Activated CD4-positive, alpha-beta memory T cell treated with anti-CD3 and anti-CD28 coated beads for 36 hours (primary cell): Measurements from ENCODE around the gene NCAPH2. TPM values are rescaled to one million over a fixed set of nuclear protein-coding genes. Genes with fewer than 3 reads are reported as not detected.

Experiments
- CTCF ChIA-PET: fragments of 350-600 bp; sonication (Branson Sonifier 250); formaldehyde crosslinking; loops from one replicate; lab custom pipeline; 2021; ENCODE audit warnings: antibody characterized with exemption, inconsistent platforms; lab: Charles Lee
- POLR2A ChIA-PET: fragments of 350-600 bp; sonication (Branson Sonifier 250); formaldehyde crosslinking; loops from one replicate; lab custom pipeline; 2021; ENCODE audit warnings: antibody characterized with exemption; lab: Charles Lee
- DNase-seq: peaks from one replicate; pipeline ENCODE4 v3.0.0-alpha.2; 2020
- H3K27ac Mint-ChIP-seq: one replicate; pipeline ENCODE4 v1.8.0; 2021; ENCODE audit warnings: mixed read lengths
- H3K27me3 Mint-ChIP-seq: one replicate; pipeline ENCODE4 v1.8.0; 2021; ENCODE audit warnings: mixed read lengths
- H3K36me3 Mint-ChIP-seq: one replicate; pipeline ENCODE4 v1.8.0; 2021; ENCODE audit warnings: mixed read lengths
- H3K4me1 Mint-ChIP-seq: one replicate; pipeline ENCODE4 v1.8.0; 2021; ENCODE audit warnings: low read depth, mixed read lengths
- H3K4me3 Mint-ChIP-seq: one replicate; pipeline ENCODE4 v1.8.0; 2021; ENCODE audit warnings: mild to moderate bottlenecking, mixed read lengths
- H3K9me3 Mint-ChIP-seq: one replicate; pipeline ENCODE4 v1.8.0; 2021; ENCODE audit warnings: mixed read lengths
- intact Hi-C: fragments of 100-400 bp; cut with micrococcal nuclease; formaldehyde crosslinking; loops from one replicate; pipeline ENCODE4 v1.15.1; 2023
- total RNA-seq, 2 experiments: library from RNA; stranded (reverse); gene quantifications; one replicate each; pipeline ENCODE4 v1.2.3, GENCODE V29; 2021

The NCAPH2 gene
- total RNA-seq, 2 experiments from 2014 or later: 134 to 138 TPM

DNA sequence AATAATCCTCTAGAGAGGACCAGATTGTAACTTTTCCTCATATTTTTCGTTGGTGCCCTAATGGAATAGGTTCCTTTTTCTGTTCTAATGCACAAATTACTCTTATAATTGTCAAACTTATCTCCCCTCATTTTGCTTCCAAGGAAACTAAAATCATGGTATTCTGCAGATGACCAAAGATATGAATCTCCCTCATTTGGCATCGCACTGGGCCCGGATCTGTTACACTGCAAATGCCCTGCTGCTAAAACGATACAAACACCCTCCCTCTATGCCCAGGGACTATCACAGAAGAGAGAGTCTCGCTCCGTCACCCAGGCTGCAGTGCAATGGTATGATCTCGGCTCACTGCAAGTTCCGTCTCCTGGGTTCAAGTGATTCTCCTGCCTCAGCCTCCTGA, 45.3 kb downstream of the NCAPH2 start:
- intact Hi-C loops: no loop called here
- H3K9me3 Mint-ChIP-seq: no peaks in the 10 kb centered on the region
- POLR2A ChIA-PET: no interaction called here
- DNase-seq: no peak
- CTCF ChIA-PET: no interaction called here
- H3K27me3 Mint-ChIP-seq: no peaks in the 10 kb centered on the region
- H3K4me1 Mint-ChIP-seq: peaks cover 14% of the 10 kb centered on the region
- no peak overlapping the region for H3K27ac Mint-ChIP-seq
- no peak overlapping the region for H3K4me3 Mint-ChIP-seq
- peaks cover 2% of the 10 kb centered on the region for H3K36me3 Mint-ChIP-seq

- Mint-ChIP-seq H3K27me3 (no peaks in the 10 kb centered on the region), H3K36me3 (no peaks in the 10 kb centered on the region), H3K9me3 (no peaks in the 10 kb centered on the region), H3K27ac (no peak overlapping the region), H3K4me3 (no peak overlapping the region), H3K4me1 (peaks cover 3% of the 10 kb centered on the region)
- intact Hi-C loops: no loop called here
- no peak for DNase-seq
- POLR2A ChIA-PET: no interaction called here
- CTCF ChIA-PET: interaction anchor here (1.3 to 2.7 kb wide), 3 partner anchors 9 to 64 kb away, joined by 3 to 11 read pairs (median 3); no protein-coding TSS in a partner anchor
Measured at GRCh38 chr22:50556703-50557102, 48.7 kb downstream of the NCAPH2 start.

GRCh38 chr22:50560034-50560433, 52.0 kb downstream of the NCAPH2 start:
- intact Hi-C loops: loop anchor here (10.0 kb wide), 1 partner anchor 55 kb away; no protein-coding TSS in a partner anchor
- no peak overlapping the region for H3K27ac Mint-ChIP-seq
- CTCF ChIA-PET: interaction anchor here (0.6 to 1.3 kb wide), 2 partner anchors 34 to 36 kb away, joined by 3 to 5 read pairs; partner anchors contain the start of gene SCO2
- no peak overlapping the region for H3K4me3 Mint-ChIP-seq
- DNase-seq: no peak
- peaks cover 15% of the 10 kb centered on the region for H3K4me1 Mint-ChIP-seq
- POLR2A ChIA-PET: interaction anchor here (1.4 kb wide), 2 partner anchors 34 to 51 kb away, joined by 3 to 4 read pairs; partner anchors contain the start of gene SCO2
- no peaks in the 10 kb centered on the region for H3K36me3 Mint-ChIP-seq
- H3K9me3 Mint-ChIP-seq: no peaks in the 10 kb centered on the region
- H3K27me3 Mint-ChIP-seq: no peaks in the 10 kb centered on the region

DNA sequence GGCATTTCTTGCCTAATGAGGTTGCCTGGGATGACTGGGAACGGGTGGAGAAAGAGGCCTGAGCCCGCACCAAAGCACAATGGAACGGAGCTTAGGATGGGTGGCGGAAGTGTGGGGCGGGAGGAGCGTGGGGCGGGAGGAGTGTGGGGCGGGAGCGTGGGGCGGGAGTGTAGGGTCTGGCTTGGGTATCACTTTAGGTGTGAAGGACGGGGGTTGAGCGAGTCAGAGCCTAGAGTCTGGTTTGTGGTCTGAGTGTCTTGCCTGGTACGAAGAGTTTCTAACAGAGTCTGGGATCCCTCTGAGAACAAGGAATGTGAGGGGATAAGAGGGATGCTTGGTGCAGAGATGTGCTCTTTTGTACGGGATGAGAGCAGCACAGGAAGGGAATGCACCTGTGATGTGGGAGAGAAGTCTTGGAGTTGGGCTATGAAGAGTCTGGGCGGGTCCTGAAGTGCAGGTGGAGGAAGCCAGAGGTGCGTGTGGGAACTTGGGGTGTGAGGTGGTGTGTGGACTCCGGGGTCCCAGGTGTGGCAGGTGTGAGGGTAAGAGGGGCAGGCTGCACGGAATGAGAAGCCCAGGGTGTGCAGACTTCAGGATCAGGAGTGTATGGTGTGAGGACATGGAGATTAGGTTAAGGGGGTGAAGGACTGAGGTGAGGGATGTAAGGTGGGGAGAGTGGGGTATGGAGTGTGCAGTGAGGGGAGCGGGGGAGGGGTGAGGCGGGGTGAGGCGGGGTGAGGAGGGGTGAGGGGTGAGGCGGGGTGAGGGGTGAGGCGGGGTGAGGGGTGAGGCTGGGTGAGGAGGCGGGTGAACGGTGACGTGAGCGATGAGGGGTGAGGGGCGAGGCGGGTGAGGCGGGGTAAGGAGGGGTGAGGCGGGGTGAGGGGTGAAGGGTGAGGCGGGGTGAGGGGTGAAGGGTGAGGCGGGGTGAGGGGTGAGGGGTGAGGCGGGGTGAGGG, 53.7 kb downstream of the NCAPH2 start:
- Mint-ChIP-seq H3K4me1 (peaks cover 15% of the 10 kb centered on the region), H3K27me3 (no peaks in the 10 kb centered on the region), H3K27ac (peak overlapping the region; percentile 49), H3K36me3 (no peaks in the 10 kb centered on the region), H3K9me3 (no peaks in the 10 kb centered on the region), H3K4me3 (peak overlapping the region; percentile 51)
- intact Hi-C loops: loop anchor here (1.0 to 10.0 kb wide), 6 partner anchors 13 to 53 kb away; partner anchors contain the start of genes NCAPH2 and SCO2
- POLR2A ChIA-PET: interaction anchor here (1.4 kb wide), 1 partner anchor 53 kb away, joined by 3 read pairs; no protein-coding TSS in a partner anchor
- CTCF ChIA-PET: interaction anchor here (1.1 kb wide), 1 partner anchor 36 kb away, joined by 6 read pairs; the partner anchor contains the start of gene SCO2
- DNase-seq: no peak

DNA sequence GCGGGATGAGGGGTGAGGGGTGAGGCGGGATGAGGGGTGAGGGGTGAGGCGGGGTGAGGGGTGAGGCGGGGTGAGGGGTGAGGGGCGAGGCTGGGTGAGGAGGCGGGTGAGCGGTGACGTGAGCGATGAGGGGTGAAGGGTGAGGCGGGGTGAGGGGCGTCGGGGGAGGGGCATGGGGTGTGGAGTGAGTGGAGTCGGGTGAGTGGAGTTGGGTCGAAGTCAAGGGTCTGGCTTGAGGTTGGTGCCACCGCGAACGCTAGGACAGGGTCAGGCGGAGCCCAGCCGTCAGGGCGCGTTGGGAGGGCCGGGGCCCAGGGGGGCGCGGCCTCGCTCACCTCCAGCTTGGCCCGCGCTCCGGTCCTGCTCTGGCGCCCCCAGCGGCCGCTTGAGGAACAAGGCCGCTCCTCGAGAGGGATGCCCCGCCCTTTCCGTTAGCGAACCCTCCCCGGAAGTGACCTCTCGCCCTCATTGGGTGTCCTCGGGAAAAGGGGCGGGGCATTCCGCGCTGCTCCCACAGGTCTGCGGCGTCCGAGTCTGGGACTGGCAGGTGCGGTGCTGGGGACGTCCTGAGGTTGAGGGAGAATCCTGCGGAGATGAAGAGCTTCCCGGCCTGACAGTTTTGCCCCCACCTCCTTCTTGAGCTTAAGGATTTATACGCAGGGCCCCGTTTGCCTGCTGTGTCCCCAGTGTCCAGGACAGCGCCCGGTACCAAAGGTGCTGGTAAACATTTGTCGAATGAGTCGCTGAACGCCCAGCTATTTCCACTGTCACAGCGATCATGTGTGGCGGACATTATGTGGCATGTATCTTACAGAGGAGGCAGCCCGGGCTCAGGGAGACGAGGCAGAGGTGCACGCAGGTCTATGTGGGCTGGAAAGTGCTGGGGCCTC, 54.7 kb downstream of the NCAPH2 start, which contains the start of gene SYCE3:
TSS of gene SYCE3 (minus strand) at position 397 of the 890 bp plus-strand sequence. CDS start 6,514 bp downstream, outside the sequence.
- Mint-ChIP-seq H3K4me3 (peak within 1 kb of the TSS; percentile 90), H3K27me3 (no peaks in the 10 kb centered on the region), H3K9me3 (no peaks in the 10 kb centered on the region), H3K27ac (peak within 1 kb of the TSS; percentile 60), H3K4me1 (peaks cover 15% of the 10 kb centered on the region), H3K36me3 (no peaks in the 10 kb centered on the region)
- ChIA-PET CTCF (interaction anchor here (0.6 to 4.6 kb wide), 25 partner anchors 9 to 129 kb away, joined by 3 to 71 read pairs (median 5); partner anchors contain the start of genes CHKB, CPT1B, KLHDC7B and LMF2), POLR2A (interaction anchor here (1.0 to 2.9 kb wide), 13 partner anchors 9 to 58 kb away, joined by 3 to 29 read pairs (median 6); partner anchors contain the start of genes CHKB, CPT1B, SCO2 and TYMP)
- DNase-seq: peak; percentile 98
- intact Hi-C loops: loop anchor here (1.0 to 10.0 kb wide), 7 partner anchors 14 to 54 kb away; partner anchors contain the start of genes CHKB, NCAPH2 and SCO2

GRCh38 chr22:50563413-50564160, 55.6 kb downstream of the NCAPH2 start:
- Mint-ChIP-seq H3K4me1 (peaks cover 15% of the 10 kb centered on the region), H3K4me3 (peak overlapping the region; percentile 90), H3K9me3 (no peaks in the 10 kb centered on the region), H3K27me3 (no peaks in the 10 kb centered on the region), H3K27ac (no peak overlapping the region), H3K36me3 (peaks cover 2% of the 10 kb centered on the region)
- ChIA-PET CTCF (interaction anchor here (0.7 to 4.6 kb wide), 21 partner anchors 9 to 128 kb away, joined by 3 to 71 read pairs (median 6); partner anchors contain the start of genes CHKB, CPT1B, KLHDC7B and NCAPH2), POLR2A (interaction anchor here (1.0 to 2.9 kb wide), 12 partner anchors 8 to 58 kb away, joined by 3 to 29 read pairs (median 6); partner anchors contain the start of genes CHKB, CPT1B, SCO2 and TYMP)
- intact Hi-C loops: loop anchor here (1.0 to 10.0 kb wide), 2 partner anchors 19 to 51 kb away; partner anchors contain the start of gene CHKB
- DNase-seq: no peak

DNA sequence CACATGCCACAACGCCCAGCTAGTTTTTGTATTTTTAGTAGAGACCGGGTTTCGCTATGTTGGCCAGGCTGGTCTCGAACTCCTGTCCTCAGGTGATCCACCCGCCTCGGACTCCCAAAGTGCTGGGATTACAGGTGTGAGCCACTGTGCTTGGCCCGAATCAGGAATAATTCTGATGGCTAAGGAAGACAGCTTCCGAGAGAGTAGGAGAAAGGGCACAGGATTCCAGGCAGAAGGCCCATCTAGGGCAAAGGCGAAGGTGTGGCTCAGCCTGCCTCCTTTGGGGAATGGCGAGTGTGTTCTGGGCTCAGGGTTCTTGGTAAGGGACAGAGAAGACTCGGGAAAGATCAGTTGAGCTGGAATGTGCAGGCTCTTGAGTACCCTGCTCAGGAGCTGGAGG, 56.3 kb downstream of the NCAPH2 start:
- H3K27ac Mint-ChIP-seq: no peak overlapping the region
- DNase-seq: no peak
- H3K36me3 Mint-ChIP-seq: peaks cover 5% of the 10 kb centered on the region
- H3K4me3 Mint-ChIP-seq: no peak overlapping the region
- H3K9me3 Mint-ChIP-seq: no peaks in the 10 kb centered on the region
- intact Hi-C loops: loop anchor here (10.0 kb wide), 1 partner anchor 51 kb away; no protein-coding TSS in a partner anchor
- ChIA-PET POLR2A (interaction anchor here (1.2 to 2.9 kb wide), 4 partner anchors 13 to 57 kb away, joined by 6 to 13 read pairs (median 7); partner anchors contain the start of gene SCO2), CTCF (interaction anchor here (0.5 to 4.6 kb wide), 7 partner anchors 8 to 57 kb away, joined by 3 to 71 read pairs (median 4); partner anchors contain the start of genes NCAPH2, SCO2 and TYMP)
- peaks cover 15% of the 10 kb centered on the region for H3K4me1 Mint-ChIP-seq
- no peaks in the 10 kb centered on the region for H3K27me3 Mint-ChIP-seq

GRCh38 chr22:50567721-50568252, 59.8 kb downstream of the NCAPH2 start:
- ChIA-PET POLR2A (no interaction called here), CTCF (interaction anchor here (0.6 kb wide), 1 partner anchor 71 kb away, joined by 3 read pairs; no protein-coding TSS in a partner anchor)
- peaks cover 10% of the 10 kb centered on the region for H3K4me1 Mint-ChIP-seq
- peaks cover 19% of the 10 kb centered on the region for H3K36me3 Mint-ChIP-seq
- no peak overlapping the region for H3K27ac Mint-ChIP-seq
- intact Hi-C loops: loop anchor here (10.0 kb wide), 1 partner anchor 47 kb away; no protein-coding TSS in a partner anchor
- no peak for DNase-seq
- H3K27me3 Mint-ChIP-seq: no peaks in the 10 kb centered on the region
- H3K4me3 Mint-ChIP-seq: no peak overlapping the region
- no peaks in the 10 kb centered on the region for H3K9me3 Mint-ChIP-seq

DNA sequence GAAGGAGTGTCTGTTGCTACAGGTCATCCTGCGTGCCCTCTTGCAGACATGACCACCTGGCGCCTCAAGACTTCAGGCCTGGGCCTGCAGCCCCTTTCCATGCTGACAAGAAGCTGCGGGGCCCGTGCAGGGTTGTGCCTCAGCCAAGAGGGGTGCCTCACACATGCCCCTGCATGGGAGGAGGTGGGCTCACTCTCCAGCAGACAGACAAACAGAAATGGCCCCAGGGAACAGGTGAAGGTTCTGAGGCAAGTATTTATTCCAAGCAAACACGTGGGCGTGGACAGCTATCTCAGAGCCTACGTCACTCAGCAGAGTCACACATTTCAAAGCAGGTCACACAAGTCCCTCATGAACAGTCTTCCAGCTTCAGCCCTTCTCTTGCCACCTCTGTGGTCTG, 60.6 kb downstream of the NCAPH2 start:
- Mint-ChIP-seq H3K9me3 (no peaks in the 10 kb centered on the region), H3K27me3 (no peaks in the 10 kb centered on the region), H3K4me3 (no peak overlapping the region), H3K27ac (no peak overlapping the region), H3K4me1 (peaks cover 3% of the 10 kb centered on the region), H3K36me3 (peaks cover 19% of the 10 kb centered on the region)
- intact Hi-C loops: loop anchor here (10.0 kb wide), 1 partner anchor 46 kb away; no protein-coding TSS in a partner anchor
- DNase-seq: no peak
- ChIA-PET CTCF (interaction anchor here (1.1 kb wide), 1 partner anchor 53 kb away, joined by 3 read pairs; no protein-coding TSS in a partner anchor), POLR2A (interaction anchor here (1.3 kb wide), 1 partner anchor 53 kb away, joined by 3 read pairs; no protein-coding TSS in a partner anchor)
